GM23248 (cell line): ENCODE measurements around the gene WDR7. TPM values are rescaled to one million over a fixed set of nuclear protein-coding genes. Genes with fewer than 3 reads are reported as not detected.
A peak's percentile ranks its signal among the peaks of the same experiment; 100 is the strongest.

Experiments
- DNase-seq: peaks from one replicate; pipeline ENCODE4 v3.0.0-alpha.2; 2015
- H2AFZ ChIP-seq: fragments of 200-600 bp; sonication (generic); 2 replicates; pipeline ENCODE4 v1.6.1; 2016; ENCODE audit warnings: antibody characterized with exemption
- H3F3A ChIP-seq: fragments of 200-600 bp; sonication (generic); 2 replicates; pipeline ENCODE4 v1.6.1; 2016; ENCODE audit warnings: mild to moderate bottlenecking, antibody characterized with exemption, mixed run types; ENCODE audit not compliant: insufficient read depth
- H3K27ac ChIP-seq: fragments of 200-600 bp; sonication (generic); 2 replicates; pipeline ENCODE4 v1.5.1; 2016; ENCODE audit warnings: mild to moderate bottlenecking
- H3K27me3 ChIP-seq: fragments of 200-600 bp; sonication (generic); replicated peaks from 2 replicates; pipeline ENCODE4 v1.6.1; 2016; ENCODE audit warnings: mild to moderate bottlenecking; ENCODE audit not compliant: insufficient read depth
- H3K36me3 ChIP-seq: fragments of 200-600 bp; sonication (generic); 2 replicates; pipeline ENCODE4 v1.6.1; 2016; ENCODE audit warnings: low read depth, mild to moderate bottlenecking
- H3K4me1 ChIP-seq: fragments of 200-600 bp; sonication (generic); 2 replicates; pipeline ENCODE4 v1.6.1; 2016; ENCODE audit warnings: mild to moderate bottlenecking; ENCODE audit not compliant: insufficient read depth
- H3K4me2 ChIP-seq: fragments of 200-600 bp; sonication (generic); one replicate; pipeline ENCODE4 v1.6.1; 2016; ENCODE audit warnings: mild to moderate bottlenecking; ENCODE audit not compliant: unreplicated experiment
- H3K4me3 ChIP-seq: fragments of 200-600 bp; sonication (generic); 2 replicates; pipeline ENCODE4 v1.5.1; 2016; ENCODE audit warnings: mild to moderate bottlenecking
- H3K79me2 ChIP-seq: fragments of 200-600 bp; sonication (generic); 2 replicates; pipeline ENCODE4 v1.6.1; 2016; ENCODE audit warnings: mild to moderate bottlenecking; ENCODE audit not compliant: insufficient read depth
- H3K9ac ChIP-seq: fragments of 200-600 bp; sonication (generic); 2 replicates; pipeline ENCODE4 v1.6.1; 2016; ENCODE audit warnings: mild to moderate bottlenecking
- H3K9me2 ChIP-seq: fragments of 200-600 bp; sonication (generic); 2 replicates; pipeline ENCODE4 v1.6.1; 2016; ENCODE audit warnings: mixed run types, mild to moderate bottlenecking, moderate library complexity; ENCODE audit not compliant: insufficient read depth
- H3K9me3 ChIP-seq: fragments of 200-600 bp; sonication (generic); one replicate; pipeline ENCODE4 v1.6.1; 2017; ENCODE audit warnings: low read depth
- H4K20me1 ChIP-seq: fragments of 200-600 bp; sonication (generic); 2 replicates; pipeline ENCODE4 v1.6.0; 2016; ENCODE audit not compliant: insufficient read depth
- EZH2 ChIP-seq: fragments of 200-600 bp; sonication (generic); IDR thresholded peaks from 2 replicates; pipeline ENCODE4 v1.6.1; 2018; ENCODE audit warnings: antibody characterized with exemption, mild to moderate bottlenecking; ENCODE audit not compliant: insufficient read depth, poor library complexity, severe bottlenecking
- EZH2phosphoT487 ChIP-seq: fragments of 200-600 bp; sonication (generic); IDR thresholded peaks from 2 replicates; pipeline ENCODE4 v1.6.1; 2018; ENCODE audit warnings: antibody characterized with exemption, moderate library complexity, mild to moderate bottlenecking, low read depth; ENCODE audit not compliant: insufficient read depth
- WGBS, 2 experiments: methylation state at CpG; one replicate each; pipeline ENCODE4 v1.1.6; 2015 to 2017; ENCODE audit warnings: low lambda C conversion rate in 2 of 2, low coverage in 1 of 2; ENCODE audit errors: missing lambda C conversion rate in 2 of 2; 5-methylcytosine and 5-hydroxymethylcytosine counted together
- in situ Hi-C: fragments of 300-500 bp; cut with MboI; formaldehyde crosslinking; loops from 2 replicates; pipeline ENCODE4 v1.15.0; 2020
- polyA plus RNA-seq: library from polyadenylated mRNA; unstranded; fragments of >200 nt; fragmentation: Nextera tagmentation; extraction: Ambion mirVana; gene quantifications from 2 replicates; pipeline ENCODE4 v1.2.1, GENCODE V29; 2016
- total RNA-seq: library from RNA; depleted of rRNA; stranded (reverse); fragments of >200 nt; shearing (Covaris generic); gene quantifications from 2 replicates; pipeline ENCODE4 v1.2.3, GENCODE V29; 2014

WDR7 gene
- total and polyA plus RNA-seq, 2 experiments from 2014 or later, result 6.7 to 8.3 TPM

- Histone ChIP-seq H3K36me3 (no peaks in the 10 kb centered on the region), H3K27me3 (no peaks in the 10 kb centered on the region), H3K9me2 (no peaks in the 10 kb centered on the region), H3K4me3 (no peak overlapping the region), H2AFZ (no peak overlapping the region), H3K9me3 (no peaks in the 10 kb centered on the region), H3K4me2 (no peak overlapping the region), H3K9ac (no peak overlapping the region), H3K27ac (no peak overlapping the region), H3F3A (no peaks in the 10 kb centered on the region), H3K79me2 (peaks cover 90% of the 10 kb centered on the region), H4K20me1 (no peaks in the 10 kb centered on the region), H3K4me1 (no peaks in the 10 kb centered on the region; the same call in 1 of the 2 replicates)
- 98% methylated on average over 4 of the region's 4 CpGs for WGBS, 2 experiments
- DNase-seq, result no peak
- TF ChIP-seq EZH2phosphoT487 (no peak), EZH2 (no peak)
- in situ Hi-C loops, result no loop called here
Observed at GRCh38 chr18:56659111-56659510, 8.0 kb downstream of the WDR7 start.

- H3K9ac ChIP-seq, result no peak overlapping the region
- no peak for DNase-seq
- H3K4me3 ChIP-seq, result no peak overlapping the region
- H3K9me3 ChIP-seq, result no peaks in the 10 kb centered on the region
- no peak overlapping the region for H3K27ac ChIP-seq
- H3K9me2 ChIP-seq, result no peaks in the 10 kb centered on the region
- H2AFZ ChIP-seq, result no peak overlapping the region
- peaks cover 86% of the 10 kb centered on the region for H3K79me2 ChIP-seq
- in situ Hi-C loops, result no loop called here
- WGBS, 2 experiments, result 95 to 96% methylated on average over 1 of the region's 1 CpG
- H3K27me3 ChIP-seq, result no peaks in the 10 kb centered on the region
- no peak for TF ChIP-seq EZH2phosphoT487
- no peak for TF ChIP-seq EZH2
- no peaks in the 10 kb centered on the region for H4K20me1 ChIP-seq
- H3F3A ChIP-seq, result no peaks in the 10 kb centered on the region
- no peaks in the 10 kb centered on the region; the same call in 1 of the 2 replicates for H3K4me1 ChIP-seq
- H3K36me3 ChIP-seq, result no peaks in the 10 kb centered on the region
- no peak overlapping the region for H3K4me2 ChIP-seq
Observed at GRCh38 chr18:56660655-56661054, 9.5 kb downstream of the WDR7 start.

DNA sequence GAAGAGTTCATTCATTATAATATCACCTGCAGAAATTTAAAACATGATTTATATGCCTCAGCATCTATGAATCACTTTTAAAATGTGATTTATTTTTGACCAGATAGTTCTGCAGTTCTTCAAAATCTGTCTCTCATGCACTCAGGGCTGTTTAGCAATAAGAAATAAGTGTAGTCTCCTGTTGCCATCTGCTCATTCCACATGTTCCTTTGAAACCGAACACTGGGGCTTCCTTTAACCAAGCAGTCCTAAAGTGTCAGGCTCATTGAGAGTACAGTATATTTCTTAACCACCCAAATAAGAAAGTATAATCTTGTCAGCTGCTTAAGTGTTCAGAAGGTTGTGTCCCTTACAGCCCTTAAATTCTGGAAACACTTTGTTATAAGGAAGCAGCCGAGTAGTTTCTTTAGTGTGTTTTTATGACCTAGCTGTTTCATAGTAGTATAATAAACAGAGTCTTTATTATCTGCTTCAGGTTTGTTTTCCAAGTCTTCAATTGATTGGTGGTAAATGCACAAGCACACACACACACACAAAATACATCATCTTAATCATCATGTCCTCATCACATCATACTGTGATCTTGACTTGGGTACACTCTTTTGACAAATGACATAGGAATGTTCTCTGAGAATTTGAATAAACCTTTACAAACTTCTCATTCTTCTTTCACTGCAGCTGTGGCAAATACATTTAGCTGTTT is 10.4 kb downstream of the WDR7 start:
- Histone ChIP-seq H3K4me1 (no peaks in the 10 kb centered on the region; the same call in 1 of the 2 replicates), H3K9me2 (no peaks in the 10 kb centered on the region), H3K4me2 (no peak overlapping the region), H3K79me2 (peaks cover 84% of the 10 kb centered on the region), H4K20me1 (no peaks in the 10 kb centered on the region), H3K27me3 (no peaks in the 10 kb centered on the region), H3K27ac (no peak overlapping the region), H3K9me3 (no peaks in the 10 kb centered on the region), H3K4me3 (no peak overlapping the region), H3K36me3 (no peaks in the 10 kb centered on the region), H2AFZ (no peak overlapping the region), H3F3A (no peaks in the 10 kb centered on the region), H3K9ac (no peak overlapping the region)
- TF ChIP-seq EZH2 (no peak), EZH2phosphoT487 (no peak)
- 26 to 29% methylated on average over 2 of the region's 2 CpGs for WGBS, 2 experiments
- DNase-seq, result peak; percentile 3
- in situ Hi-C loops, result no loop called here

DNA sequence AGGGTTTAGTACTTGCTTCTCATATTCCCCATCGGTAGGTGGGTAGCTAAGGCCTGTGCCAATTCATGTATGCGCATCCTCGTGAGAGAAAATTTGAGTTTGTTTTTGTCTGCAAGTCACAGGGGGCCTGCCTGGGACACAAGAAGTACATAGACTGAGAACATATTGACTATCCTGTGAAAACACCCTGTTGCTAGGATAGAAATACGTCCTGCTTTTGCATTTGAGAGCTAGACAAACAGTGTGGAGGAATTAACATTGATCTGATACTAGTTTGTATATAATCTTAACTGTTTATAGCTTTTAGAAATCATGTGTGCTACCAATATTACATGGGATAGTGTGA is 10.9 kb downstream of the WDR7 start:
- Histone ChIP-seq H3K4me3 (no peak overlapping the region), H3K36me3 (no peaks in the 10 kb centered on the region), H2AFZ (no peak overlapping the region), H3K79me2 (peaks cover 84% of the 10 kb centered on the region), H3K4me2 (no peak overlapping the region), H4K20me1 (no peaks in the 10 kb centered on the region), H3K9ac (no peak overlapping the region), H3K9me3 (no peaks in the 10 kb centered on the region), H3K27me3 (no peaks in the 10 kb centered on the region), H3K9me2 (no peaks in the 10 kb centered on the region), H3F3A (no peaks in the 10 kb centered on the region), H3K4me1 (no peaks in the 10 kb centered on the region; the same call in 1 of the 2 replicates), H3K27ac (no peak overlapping the region)
- TF ChIP-seq EZH2, result no peak
- TF ChIP-seq EZH2phosphoT487, result no peak
- no peak for DNase-seq
- WGBS, 2 experiments, result 48 to 50% methylated on average over 4 of the region's 4 CpGs
- in situ Hi-C loops, result no loop called here

- DNase-seq, result no peak
- Histone ChIP-seq H3K27ac (no peak overlapping the region), H3K27me3 (no peaks in the 10 kb centered on the region), H3K9ac (no peak overlapping the region), H2AFZ (no peak overlapping the region), H3K4me2 (no peak overlapping the region), H3K79me2 (peaks cover 84% of the 10 kb centered on the region), H3F3A (no peaks in the 10 kb centered on the region), H3K4me3 (no peak overlapping the region), H3K36me3 (no peaks in the 10 kb centered on the region), H3K4me1 (no peaks in the 10 kb centered on the region; the same call in 1 of the 2 replicates), H4K20me1 (no peaks in the 10 kb centered on the region), H3K9me3 (no peaks in the 10 kb centered on the region), H3K9me2 (no peaks in the 10 kb centered on the region)
- 94 to 97% methylated on average over 5 of the region's 5 CpGs for WGBS, 2 experiments
- in situ Hi-C loops, result no loop called here
- no peak for TF ChIP-seq EZH2
- TF ChIP-seq EZH2phosphoT487, result no peak
Observed at GRCh38 chr18:56662502-56662901, 11.3 kb downstream of the WDR7 start.
